HepG2 (cell line): ENCODE measurements around the gene MAJIN. TPM values are rescaled to one million over a fixed set of nuclear protein-coding genes. Genes with fewer than 3 reads are reported as not detected.

Source experiments
- FOXM1 ChIP-seq: sonication (generic); formaldehyde crosslinking; IDR thresholded peaks from 2 replicates; pipeline ENCODE4 v1.5.0; 2020; ENCODE audit warnings: missing genetic modification reagents
- HNRNPK ChIP-seq: fragments of 200-400 bp; formaldehyde crosslinking; IDR thresholded peaks from 2 replicates; pipeline ENCODE4 v1.6.1; 2018; ENCODE audit warnings: low read length, low read depth, moderate library complexity, mild to moderate bottlenecking; ENCODE audit not compliant: poor library complexity, severe bottlenecking
- KDM2A ChIP-seq: sonication (generic); formaldehyde crosslinking; IDR thresholded peaks from 2 replicates; pipeline ENCODE4 v1.4.0; 2020; ENCODE audit warnings: low read depth, missing genetic modification reagents, borderline replicate concordance
- MBD4 ChIP-seq: IDR thresholded peaks from 2 replicates; pipeline ENCODE4 v1.6.1; 2012; ENCODE audit warnings: low read length, inconsistent platforms, borderline replicate concordance
- PHF5A ChIP-seq: IDR thresholded peaks from one replicate; pipeline ENCODE4 v1.6.1; 2018; ENCODE audit warnings: low read depth, missing genetic modification reagents; ENCODE audit not compliant: unreplicated experiment
- SNRNP70 ChIP-seq: fragments of 200-400 bp; formaldehyde crosslinking; IDR thresholded peaks from 2 replicates; pipeline ENCODE4 v1.6.1; 2017; ENCODE audit warnings: mild to moderate bottlenecking, low read depth, low read length, moderate library complexity
- SPEN ChIP-seq: sonication (generic); formaldehyde crosslinking; IDR thresholded peaks from 2 replicates; pipeline ENCODE4 v1.5.1; 2020; ENCODE audit warnings: low read depth, mild to moderate bottlenecking, missing genetic modification reagents
- SRSF4 ChIP-seq: fragments of 200-400 bp; formaldehyde crosslinking; IDR thresholded peaks from one replicate; pipeline ENCODE4 v1.6.1; 2018; ENCODE audit warnings: mild to moderate bottlenecking, low read depth, low read length, moderate library complexity; ENCODE audit not compliant: poor library complexity, severe bottlenecking
- ZNF20 ChIP-seq: sonication (generic); formaldehyde crosslinking; IDR thresholded peaks from 2 replicates; pipeline ENCODE4 v1.4.0; 2020; ENCODE audit warnings: mild to moderate bottlenecking, moderate library complexity, missing genetic modification reagents
- ZNF441 ChIP-seq: sonication (generic); formaldehyde crosslinking; IDR thresholded peaks from 2 replicates; pipeline ENCODE4 v1.7.0; 2021; ENCODE audit warnings: missing genetic modification reagents, borderline replicate concordance
- ZNF772 ChIP-seq: sonication (generic); formaldehyde crosslinking; IDR thresholded peaks from 2 replicates; pipeline ENCODE4 v1.5.0; 2020; ENCODE audit warnings: mild to moderate bottlenecking, missing genetic modification reagents
- ZNF775 ChIP-seq: sonication (generic); formaldehyde crosslinking; IDR thresholded peaks from 2 replicates; pipeline ENCODE4 v1.4.0; 2020; ENCODE audit warnings: missing genetic modification reagents, mild to moderate bottlenecking, moderate library complexity, borderline replicate concordance
- ZNF788 ChIP-seq: sonication (generic); formaldehyde crosslinking; IDR thresholded peaks from 2 replicates; pipeline ENCODE4 v1.5.0; 2020; ENCODE audit warnings: mild to moderate bottlenecking, missing genetic modification reagents, borderline replicate concordance
- polyA plus RNA-seq, 8 experiments: library from polyadenylated mRNA; depleted of rRNA in 3 of 8; stranded (reverse) in 7 of 8; unstranded in 1 of 8; fragments of >200 nt; fragmentation: Illumina TruSeq in 4 of 8; extraction: Trizol in 4 of 8; gene quantifications; 2 replicates each; pipeline versions ENCODE4 v1.2.1 to v1.2.3, GENCODE V29; 2011 to 2016; ENCODE audit warnings: low read depth in 4 of 8, missing spikeins in 1 of 8, mixed read lengths in 1 of 8; ENCODE audit not compliant: insufficient read depth in 1 of 8
- total RNA-seq, 5 experiments: library from RNA; depleted of rRNA; stranded (reverse); fragments of >200 nt; fragmentation: Illumina TruSeq; extraction: Trizol; gene quantifications; 2 replicates each; pipeline ENCODE4 v1.2.3, GENCODE V29; 2016; ENCODE audit warnings: low read depth in 1 of 5
- TF ChIP-seq, protein P1 (sequence below): sonication (generic); IDR thresholded peaks from 2 replicates; pipeline ENCODE4 v1.6.1; 2016; ENCODE audit warnings: low read depth, borderline replicate concordance
- TF ChIP-seq, protein P2 (sequence below): sonication (generic); formaldehyde crosslinking; IDR thresholded peaks from 2 replicates; pipeline ENCODE4 v1.4.0; 2020; ENCODE audit warnings: mild to moderate bottlenecking, missing genetic modification reagents
- TF ChIP-seq, protein P3 (sequence below): sonication (generic); formaldehyde crosslinking; IDR thresholded peaks from 2 replicates; pipeline ENCODE4 v1.4.0; 2020; ENCODE audit warnings: mild to moderate bottlenecking, missing genetic modification reagents
- TF ChIP-seq, protein P4 (sequence below), 2 experiments: sonication (generic) in 1 of 2; formaldehyde crosslinking in 1 of 2; IDR thresholded peaks; 2 replicates each; pipeline versions ENCODE4 v1.6.1 to v1.9.0; 2014 to 2022; ENCODE audit warnings: antibody characterized with exemption in 1 of 2, borderline replicate concordance in 1 of 2, inconsistent platforms in 1 of 2, low read depth in 1 of 2, missing genetic modification reagents in 1 of 2
- TF ChIP-seq, protein P5 (sequence below): sonication (generic); formaldehyde crosslinking; IDR thresholded peaks from 2 replicates; pipeline ENCODE4 v1.5.1; 2020; ENCODE audit warnings: missing genetic modification reagents, mild to moderate bottlenecking, borderline replicate concordance

The MAJIN gene
- total and polyA plus RNA-seq, 2 of the 13 experiments (the other 11 are each of a cell fraction or from before 2014, with no cell fraction given): not detected

DNA sequence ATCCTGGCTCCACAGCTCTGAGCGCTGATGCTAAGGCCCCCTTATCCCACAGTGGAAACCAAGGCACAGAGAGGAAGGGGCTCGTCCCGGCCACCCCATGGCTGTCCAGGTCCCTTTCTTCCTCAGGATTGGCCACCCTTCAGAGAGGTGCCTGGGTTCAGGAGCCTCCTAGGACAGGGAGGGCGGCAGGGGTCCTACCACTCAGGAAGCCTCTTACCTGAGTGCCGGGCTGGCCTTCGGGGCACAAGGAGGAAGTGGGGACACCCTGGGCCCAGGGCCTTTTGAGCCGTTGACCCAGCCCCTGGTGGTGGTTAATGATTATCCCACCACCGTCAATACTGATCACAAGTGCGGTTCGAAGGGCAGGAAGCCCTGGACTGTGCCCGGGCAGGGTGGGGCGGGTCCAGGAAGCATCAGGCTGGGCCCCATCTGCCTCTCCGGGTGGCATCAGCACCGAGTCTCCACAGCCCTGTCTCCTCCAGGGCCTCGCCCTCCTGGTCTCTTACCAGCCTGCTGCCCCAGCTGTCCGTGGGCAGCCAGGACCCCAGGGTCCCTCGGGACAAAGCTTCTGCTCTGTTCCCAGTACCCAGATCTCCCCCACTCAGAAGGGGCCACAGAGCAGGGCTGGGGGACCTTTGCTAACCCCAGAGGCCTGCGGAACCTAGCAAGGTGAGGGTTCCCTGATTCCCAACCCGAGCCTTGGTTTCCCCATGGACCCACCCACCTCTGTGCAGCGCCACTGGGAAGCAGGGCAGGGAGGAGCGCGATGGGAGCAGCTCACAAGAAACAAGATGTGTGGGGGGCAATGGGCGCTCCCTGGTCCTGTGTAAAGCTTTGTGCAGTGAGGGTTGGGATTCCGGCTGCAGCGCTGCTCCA is 78.5 kb downstream of the MAJIN start (continued):
- TF ChIP-seq, protein P1, sequence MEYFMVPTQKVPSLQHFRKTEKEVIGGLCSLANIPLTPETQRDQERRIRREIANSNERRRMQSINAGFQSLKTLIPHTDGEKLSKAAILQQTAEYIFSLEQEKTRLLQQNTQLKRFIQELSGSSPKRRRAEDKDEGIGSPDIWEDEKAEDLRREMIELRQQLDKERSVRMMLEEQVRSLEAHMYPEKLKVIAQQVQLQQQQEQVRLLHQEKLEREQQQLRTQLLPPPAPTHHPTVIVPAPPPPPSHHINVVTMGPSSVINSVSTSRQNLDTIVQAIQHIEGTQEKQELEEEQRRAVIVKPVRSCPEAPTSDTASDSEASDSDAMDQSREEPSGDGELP: peak; percentile 77
- TF ChIP-seq ZNF772 (CRISPR knock-in tag) (peak; percentile 27; the same call in 1 of the 2 replicates), ZNF20 (CRISPR knock-in tag) (no peak), SRSF4 (no peak), FOXM1 (CRISPR knock-in tag) (no peak), ZNF788 (peak; percentile 76; the same call in 1 of the 2 replicates), KDM2A (peak; percentile 61; the same call in 1 of the 2 replicates), PHF5A (CRISPR knock-in tag) (peak; percentile 82), HNRNPK (no peak), SNRNP70 (no peak), ZNF441 (CRISPR knock-in tag) (peak; percentile 81; the same call in 1 of the 2 replicates), SPEN (CRISPR knock-in tag) (0 out of 2 replicates have a peak, but pooled peaks have one; percentile 58), ZNF775 (CRISPR knock-in tag) (0 out of 2 replicates have a peak, but pooled peaks have one; percentile 28), MBD4 (no peak)
- TF ChIP-seq, protein P2, sequence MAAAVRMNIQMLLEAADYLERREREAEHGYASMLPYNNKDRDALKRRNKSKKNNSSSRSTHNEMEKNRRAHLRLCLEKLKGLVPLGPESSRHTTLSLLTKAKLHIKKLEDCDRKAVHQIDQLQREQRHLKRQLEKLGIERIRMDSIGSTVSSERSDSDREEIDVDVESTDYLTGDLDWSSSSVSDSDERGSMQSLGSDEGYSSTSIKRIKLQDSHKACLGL: no peak; the same call in 1 of the 2 replicates
- TF ChIP-seq, protein P3, sequence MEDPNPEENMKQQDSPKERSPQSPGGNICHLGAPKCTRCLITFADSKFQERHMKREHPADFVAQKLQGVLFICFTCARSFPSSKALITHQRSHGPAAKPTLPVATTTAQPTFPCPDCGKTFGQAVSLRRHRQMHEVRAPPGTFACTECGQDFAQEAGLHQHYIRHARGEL (CRISPR knock-in tag): no peak
- TF ChIP-seq, protein P4, sequence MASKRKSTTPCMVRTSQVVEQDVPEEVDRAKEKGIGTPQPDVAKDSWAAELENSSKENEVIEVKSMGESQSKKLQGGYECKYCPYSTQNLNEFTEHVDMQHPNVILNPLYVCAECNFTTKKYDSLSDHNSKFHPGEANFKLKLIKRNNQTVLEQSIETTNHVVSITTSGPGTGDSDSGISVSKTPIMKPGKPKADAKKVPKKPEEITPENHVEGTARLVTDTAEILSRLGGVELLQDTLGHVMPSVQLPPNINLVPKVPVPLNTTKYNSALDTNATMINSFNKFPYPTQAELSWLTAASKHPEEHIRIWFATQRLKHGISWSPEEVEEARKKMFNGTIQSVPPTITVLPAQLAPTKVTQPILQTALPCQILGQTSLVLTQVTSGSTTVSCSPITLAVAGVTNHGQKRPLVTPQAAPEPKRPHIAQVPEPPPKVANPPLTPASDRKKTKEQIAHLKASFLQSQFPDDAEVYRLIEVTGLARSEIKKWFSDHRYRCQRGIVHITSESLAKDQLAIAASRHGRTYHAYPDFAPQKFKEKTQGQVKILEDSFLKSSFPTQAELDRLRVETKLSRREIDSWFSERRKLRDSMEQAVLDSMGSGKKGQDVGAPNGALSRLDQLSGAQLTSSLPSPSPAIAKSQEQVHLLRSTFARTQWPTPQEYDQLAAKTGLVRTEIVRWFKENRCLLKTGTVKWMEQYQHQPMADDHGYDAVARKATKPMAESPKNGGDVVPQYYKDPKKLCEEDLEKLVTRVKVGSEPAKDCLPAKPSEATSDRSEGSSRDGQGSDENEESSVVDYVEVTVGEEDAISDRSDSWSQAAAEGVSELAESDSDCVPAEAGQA (IDR thresholded peaks at IDR 0.05; ENCODE audit: low read depth): no peak
- TF ChIP-seq, protein P4 (CRISPR knock-in tag; IDR thresholded peaks at IDR 0.05; ENCODE audit: borderline replicate concordance): no peak
- TF ChIP-seq, protein P5, sequence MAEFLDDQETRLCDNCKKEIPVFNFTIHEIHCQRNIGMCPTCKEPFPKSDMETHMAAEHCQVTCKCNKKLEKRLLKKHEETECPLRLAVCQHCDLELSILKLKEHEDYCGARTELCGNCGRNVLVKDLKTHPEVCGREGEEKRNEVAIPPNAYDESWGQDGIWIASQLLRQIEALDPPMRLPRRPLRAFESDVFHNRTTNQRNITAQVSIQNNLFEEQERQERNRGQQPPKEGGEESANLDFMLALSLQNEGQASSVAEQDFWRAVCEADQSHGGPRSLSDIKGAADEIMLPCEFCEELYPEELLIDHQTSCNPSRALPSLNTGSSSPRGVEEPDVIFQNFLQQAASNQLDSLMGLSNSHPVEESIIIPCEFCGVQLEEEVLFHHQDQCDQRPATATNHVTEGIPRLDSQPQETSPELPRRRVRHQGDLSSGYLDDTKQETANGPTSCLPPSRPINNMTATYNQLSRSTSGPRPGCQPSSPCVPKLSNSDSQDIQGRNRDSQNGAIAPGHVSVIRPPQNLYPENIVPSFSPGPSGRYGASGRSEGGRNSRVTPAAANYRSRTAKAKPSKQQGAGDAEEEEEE: no peak
